ENCODE data around the gene MTFMT. TPM values are rescaled to one million over a fixed set of nuclear protein-coding genes. Genes with fewer than 3 reads are reported as not detected.

MTFMT gene
- total RNA-seq, 1 experiment from 2014 or later = 30.4 TPM

DNA sequence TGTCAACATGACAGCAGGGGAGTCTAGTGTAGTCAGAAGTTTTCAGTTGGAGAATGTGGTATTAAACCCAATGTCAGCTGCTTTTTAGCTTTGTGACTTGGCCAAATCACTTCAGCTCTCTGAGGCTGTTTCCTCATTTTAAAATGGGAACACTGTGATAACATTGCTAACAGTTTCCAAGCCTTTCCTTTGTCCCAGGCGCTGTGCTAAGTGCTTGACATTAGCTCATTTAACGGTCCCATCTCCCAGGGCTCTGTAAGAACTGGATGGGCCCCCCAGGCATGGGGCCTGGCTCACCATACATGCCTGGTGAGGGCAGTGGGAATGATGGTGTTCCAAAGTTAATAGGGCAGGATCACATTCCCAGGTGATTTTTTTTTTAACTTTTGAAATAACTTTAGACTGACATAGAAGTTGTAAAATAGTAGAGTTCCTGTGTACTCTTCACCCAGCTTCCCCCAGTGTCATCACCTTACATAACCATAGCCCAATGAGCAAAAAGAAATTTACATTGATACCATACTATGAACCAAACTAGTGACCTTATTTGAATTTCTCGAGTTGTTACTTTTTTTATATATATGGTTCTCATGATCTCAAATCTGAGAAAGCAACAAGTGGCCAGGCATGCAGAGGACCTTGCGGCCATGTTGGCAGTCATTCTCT is 30.6 kb upstream of the MTFMT start (continued):
- TF ChIP-seq, protein P1, sequence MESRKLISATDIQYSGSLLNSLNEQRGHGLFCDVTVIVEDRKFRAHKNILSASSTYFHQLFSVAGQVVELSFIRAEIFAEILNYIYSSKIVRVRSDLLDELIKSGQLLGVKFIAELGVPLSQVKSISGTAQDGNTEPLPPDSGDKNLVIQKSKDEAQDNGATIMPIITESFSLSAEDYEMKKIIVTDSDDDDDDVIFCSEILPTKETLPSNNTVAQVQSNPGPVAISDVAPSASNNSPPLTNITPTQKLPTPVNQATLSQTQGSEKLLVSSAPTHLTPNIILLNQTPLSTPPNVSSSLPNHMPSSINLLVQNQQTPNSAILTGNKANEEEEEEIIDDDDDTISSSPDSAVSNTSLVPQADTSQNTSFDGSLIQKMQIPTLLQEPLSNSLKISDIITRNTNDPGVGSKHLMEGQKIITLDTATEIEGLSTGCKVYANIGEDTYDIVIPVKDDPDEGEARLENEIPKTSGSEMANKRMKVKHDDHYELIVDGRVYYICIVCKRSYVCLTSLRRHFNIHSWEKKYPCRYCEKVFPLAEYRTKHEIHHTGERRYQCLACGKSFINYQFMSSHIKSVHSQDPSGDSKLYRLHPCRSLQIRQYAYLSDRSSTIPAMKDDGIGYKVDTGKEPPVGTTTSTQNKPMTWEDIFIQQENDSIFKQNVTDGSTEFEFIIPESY (IDR thresholded peaks at IDR 0.05; ENCODE audit: extremely low read depth, insufficient replicate concordance, low read length) = no peak
- TF ChIP-seq CBX3 (IDR thresholded peaks at IDR 0.05; ENCODE audit: low read depth) = no peak
- TF ChIP-seq EZH2 (IDR thresholded peaks at IDR 0.05) = no peak

DNA sequence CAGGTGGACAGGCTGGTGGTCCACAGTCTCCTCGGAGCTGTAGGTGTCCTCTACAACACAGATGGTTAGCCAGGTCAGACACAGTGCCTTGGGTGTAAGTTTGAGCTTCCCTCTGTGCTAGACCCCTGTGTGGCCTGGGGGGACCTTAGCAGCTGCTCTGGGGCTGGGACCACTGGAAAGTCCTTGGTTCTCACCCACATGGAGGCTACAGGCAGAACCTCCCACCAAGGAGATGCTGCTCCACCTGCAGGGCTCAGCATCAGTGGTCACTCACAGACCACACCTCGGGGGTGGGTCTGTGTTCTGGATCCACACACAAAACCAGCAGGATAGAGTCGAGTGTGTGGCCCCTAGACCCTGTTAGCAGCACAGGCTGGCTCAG is 29.9 kb upstream of the MTFMT start:
- CTCF ChIA-PET = no interaction called here
- DNase-seq (ENCODE audit: low read depth, low spot score) = no peak

More for the DNA sequence above, 29.9 kb upstream of the MTFMT start:
- Histone ChIP-seq H3K4me1 (ENCODE audit: control insufficient read depth in 1 of 2, insufficient read depth in 2 of 2, low read length in 2 of 2) (peaks cover 23 to 39% of the 10 kb centered on the region in 2 experiments), H3K4me2 (ENCODE audit: low read length) (no peak overlapping the region), H3K9ac (ENCODE audit: low read length) (no peak overlapping the region), H3K36me3 (ENCODE audit: control insufficient read depth in 1 of 2, insufficient read depth in 2 of 2, low read length in 2 of 2) (no peaks in the 10 kb centered on the region), H3K9me3 (ENCODE audit: control insufficient read depth in 1 of 2, insufficient read depth in 1 of 2, low read depth in 1 of 2, low read length in 2 of 2) (no peaks in the 10 kb centered on the region), H3K27me3 (ENCODE audit: insufficient read depth, low read length) (no peaks in the 10 kb centered on the region), H3K79me2 (ENCODE audit: insufficient read depth, low read length) (no peaks in the 10 kb centered on the region), H2AFZ (ENCODE audit: low read depth, low read length, poor library complexity, severe bottlenecking) (no peak overlapping the region), H3K9me2 (ENCODE audit: insufficient read depth) (no peaks in the 10 kb centered on the region), H4K20me1 (ENCODE audit: insufficient read depth) (no peaks in the 10 kb centered on the region), H3K4me3 (replicated peaks in 1 of 2; ENCODE audit: low read depth in 1 of 2, low read length in 2 of 2) (no peak overlapping the region), H3K27ac (ENCODE audit: low read depth, low read length) (no peak overlapping the region)
- BruUV-seq (replicated peaks) = no TSS peak
- ATAC-seq = no peak
- intact Hi-C loops (cut with micrococcal nuclease) = no loop called here
- TF ChIP-seq, protein P2, sequence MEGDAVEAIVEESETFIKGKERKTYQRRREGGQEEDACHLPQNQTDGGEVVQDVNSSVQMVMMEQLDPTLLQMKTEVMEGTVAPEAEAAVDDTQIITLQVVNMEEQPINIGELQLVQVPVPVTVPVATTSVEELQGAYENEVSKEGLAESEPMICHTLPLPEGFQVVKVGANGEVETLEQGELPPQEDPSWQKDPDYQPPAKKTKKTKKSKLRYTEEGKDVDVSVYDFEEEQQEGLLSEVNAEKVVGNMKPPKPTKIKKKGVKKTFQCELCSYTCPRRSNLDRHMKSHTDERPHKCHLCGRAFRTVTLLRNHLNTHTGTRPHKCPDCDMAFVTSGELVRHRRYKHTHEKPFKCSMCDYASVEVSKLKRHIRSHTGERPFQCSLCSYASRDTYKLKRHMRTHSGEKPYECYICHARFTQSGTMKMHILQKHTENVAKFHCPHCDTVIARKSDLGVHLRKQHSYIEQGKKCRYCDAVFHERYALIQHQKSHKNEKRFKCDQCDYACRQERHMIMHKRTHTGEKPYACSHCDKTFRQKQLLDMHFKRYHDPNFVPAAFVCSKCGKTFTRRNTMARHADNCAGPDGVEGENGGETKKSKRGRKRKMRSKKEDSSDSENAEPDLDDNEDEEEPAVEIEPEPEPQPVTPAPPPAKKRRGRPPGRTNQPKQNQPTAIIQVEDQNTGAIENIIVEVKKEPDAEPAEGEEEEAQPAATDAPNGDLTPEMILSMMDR (IDR thresholded peaks at IDR 0.05 in 2 of 3, conservative IDR thresholded peaks at IDR 0.05 in 1 of 3; ENCODE audit: borderline replicate concordance in 1 of 3, insufficient read depth in 1 of 3, low read depth in 2 of 3, low read length in 2 of 3) = no peak
- no peak for TF ChIP-seq YY1 (IDR thresholded peaks at IDR 0.05; ENCODE audit: extremely low read depth, insufficient replicate concordance, low read depth, low read length)
- no peak for TF ChIP-seq EZH2phosphoT487 (IDR thresholded peaks at IDR 0.05; ENCODE audit: borderline replicate concordance)
- TF ChIP-seq SP1 (IDR thresholded peaks at IDR 0.05; ENCODE audit: low read depth) = no peak
- TF ChIP-seq ZFX (IDR thresholded peaks at IDR 0.05) = no peak
- TF ChIP-seq, protein P3, sequence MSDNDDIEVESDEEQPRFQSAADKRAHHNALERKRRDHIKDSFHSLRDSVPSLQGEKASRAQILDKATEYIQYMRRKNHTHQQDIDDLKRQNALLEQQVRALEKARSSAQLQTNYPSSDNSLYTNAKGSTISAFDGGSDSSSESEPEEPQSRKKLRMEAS (IDR thresholded peaks at IDR 0.05) = no peak
- TF ChIP-seq, protein P4, sequence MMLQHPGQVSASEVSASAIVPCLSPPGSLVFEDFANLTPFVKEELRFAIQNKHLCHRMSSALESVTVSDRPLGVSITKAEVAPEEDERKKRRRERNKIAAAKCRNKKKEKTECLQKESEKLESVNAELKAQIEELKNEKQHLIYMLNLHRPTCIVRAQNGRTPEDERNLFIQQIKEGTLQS (IDR thresholded peaks at IDR 0.05) = no peak
- TF ChIP-seq CBX3 (IDR thresholded peaks at IDR 0.05; ENCODE audit: low read depth) = no peak
- TF ChIP-seq TCF7L2 (IDR thresholded peaks at IDR 0.05; ENCODE audit: borderline replicate concordance, extremely low read depth, insufficient read depth, insufficient read length) = no peak
- TF ChIP-seq EZH2 (IDR thresholded peaks at IDR 0.05) = no peak
- TF ChIP-seq RAD21 (IDR thresholded peaks at IDR 0.05; ENCODE audit: low read depth) = no peak
- TF ChIP-seq POLR2A (IDR thresholded peaks at IDR 0.05; ENCODE audit: borderline replicate concordance, extremely low read depth, insufficient read depth, insufficient read length) = no peak
- TF ChIP-seq POLR2AphosphoS5 (IDR thresholded peaks at IDR 0.05; ENCODE audit: low read depth, low read length) = no peak
- TF ChIP-seq FOSL1 (IDR thresholded peaks at IDR 0.05; ENCODE audit: low read depth) = no peak
- no peak for TF ChIP-seq ZNF274 (IDR thresholded peaks at IDR 0.05; ENCODE audit: low read depth, low read length)
- TF ChIP-seq ELF1 (IDR thresholded peaks at IDR 0.05; ENCODE audit: borderline replicate concordance, low read depth) = no peak
- ChIA-PET RAD21 (ENCODE audit: low non-redundant PET in 1 of 2, low total read pairs in 2 of 2, uncharacterized antibody in 2 of 2, unreplicated experiment in 2 of 2) (no interaction called here), POLR2A (no interaction called here)

All from HCT116 (cell line).